HepG2 (cell line): ENCODE results near the gene RGL3. TPM values are rescaled to one million over a fixed set of nuclear protein-coding genes. Genes with fewer than 3 reads are reported as not detected.

Experiments used
- ATAC-seq: fragments of 200-7000 bp; cut with Tn5 transposase; 3 replicates; pipeline ENCODE4 v1.9.1; 2020; ENCODE audit warnings: mild to moderate bottlenecking, moderate library complexity
- BruUV-seq: library from RNA; stranded (reverse); fragments of 400-500 nt; replicated peaks from 2 replicates; lab custom pipeline; 2021; lab: Mats Ljungman, UMichigan
- CTCF ChIA-PET: fragments of 300-600 bp; formaldehyde crosslinking; extraction: SDS; loops from one replicate; lab custom pipeline; 2021; ENCODE audit warnings: low total read pairs, inconsistent platforms, low intra/inter-chr PET ratio; lab: Yijun Ruan, JAX
- POLR2A ChIA-PET: fragments of 350-600 bp; sonication (Branson Sonifier 250); formaldehyde crosslinking; loops from one replicate; lab custom pipeline; 2020; ENCODE audit warnings: antibody characterized with exemption, inconsistent platforms; lab: Yijun Ruan, JAX
- DNase-seq: peaks from one replicate; pipeline ENCODE4 v3.0.0-alpha.2; 2015; ENCODE audit warnings: low spot score
- FAIRE-seq: peaks from 3 replicates; lab custom pipeline; 2011; peaks lifted over from hg19 to GRCh38; lab: Jason Lieb, UNC
- H2AFZ ChIP-seq: one replicate; pipeline ENCODE4 v1.6.1; 2011; ENCODE audit warnings: low read length, inconsistent platforms
- H3K27ac ChIP-seq: fragments of 300-600 bp; 3 replicates; pipeline ENCODE4 v1.8.0; 2011; ENCODE audit warnings: mixed run types, mild to moderate bottlenecking, mixed read lengths, low read length, inconsistent platforms; ENCODE audit not compliant: insufficient read depth; ENCODE audit errors: extremely low read length
- H3K27me3 ChIP-seq, 2 experiments: fragments of 200-600 bp in 1 of 2; 2 replicates in 1 of 2; 3 replicates in 1 of 2; pipeline versions ENCODE4 v1.6.0 to v1.8.0; 2011; ENCODE audit warnings: low read length in 2 of 2, mild to moderate bottlenecking in 2 of 2, moderate library complexity in 2 of 2, inconsistent platforms in 1 of 2; ENCODE audit not compliant: insufficient read depth in 2 of 2, control insufficient read depth in 1 of 2
- H3K36me3 ChIP-seq, 2 experiments: fragments of 200-600 bp in 1 of 2; replicated peaks in 1 of 2; 2 replicates in 1 of 2; 3 replicates in 1 of 2; pipeline versions ENCODE4 v1.5.1 to v1.8.0; 2011; ENCODE audit warnings: low read length in 2 of 2, inconsistent platforms in 1 of 2; ENCODE audit not compliant: insufficient read depth in 2 of 2, control insufficient read depth in 1 of 2
- H3K4me1 ChIP-seq: 2 replicates; pipeline ENCODE4 v1.5.1; 2012; ENCODE audit warnings: low read length, inconsistent platforms; ENCODE audit not compliant: insufficient read depth
- H3K4me2 ChIP-seq: 2 replicates; pipeline ENCODE4 v1.6.0; 2011; ENCODE audit warnings: low read depth, low read length, inconsistent platforms
- H3K4me3 ChIP-seq, 3 experiments: fragments of 200-600 bp in 1 of 3; sonication (generic), shearing (Covaris generic) in 1 of 3; replicated peaks in 1 of 3; 2 replicates each; pipeline ENCODE4 v1.5.1; 2011 to 2016; ENCODE audit warnings: low read length in 3 of 3, inconsistent platforms in 2 of 3, low read depth in 2 of 3, mild to moderate bottlenecking in 2 of 3, control low read depth in 1 of 3, mixed read lengths in 1 of 3; ENCODE audit not compliant: insufficient read depth in 1 of 3
- H3K79me2 ChIP-seq: one replicate; pipeline ENCODE4 v1.6.1; 2011; ENCODE audit warnings: low read length, inconsistent platforms; ENCODE audit not compliant: insufficient read depth
- H3K9ac ChIP-seq: 2 replicates; pipeline ENCODE4 v1.6.0; 2011; ENCODE audit warnings: mild to moderate bottlenecking, low read depth, low read length, inconsistent platforms; ENCODE audit not compliant: insufficient read depth
- H3K9me3 ChIP-seq: 2 replicates; pipeline ENCODE4 v1.5.1; 2012; ENCODE audit warnings: mild to moderate bottlenecking, low read length
- H4K20me1 ChIP-seq: 2 replicates; pipeline ENCODE4 v1.6.0; 2011; ENCODE audit warnings: inconsistent platforms, mild to moderate bottlenecking, low read length, moderate library complexity; ENCODE audit not compliant: insufficient read depth
- HNRNPK ChIP-seq: fragments of 200-400 bp; formaldehyde crosslinking; IDR thresholded peaks from 2 replicates; pipeline ENCODE4 v1.6.1; 2018; ENCODE audit warnings: low read length, low read depth, moderate library complexity, mild to moderate bottlenecking; ENCODE audit not compliant: poor library complexity, severe bottlenecking
- KLF15 ChIP-seq: sonication (generic); formaldehyde crosslinking; IDR thresholded peaks from 2 replicates; pipeline ENCODE4 v1.8.1; 2023; ENCODE audit warnings: borderline replicate concordance, mild to moderate bottlenecking, inconsistent platforms, missing genetic modification reagents, mixed read lengths
- NFYB ChIP-seq: sonication (generic); formaldehyde crosslinking; IDR thresholded peaks from 2 replicates; pipeline ENCODE4 v1.4.0; 2020; ENCODE audit warnings: missing genetic modification reagents
- NFYC ChIP-seq: IDR thresholded peaks from 2 replicates; pipeline ENCODE4 v1.6.1; 2016; ENCODE audit warnings: missing genetic modification reagents, missing compliant biosample characterization
- SP140L ChIP-seq: sonication (generic); formaldehyde crosslinking; IDR thresholded peaks from 2 replicates; pipeline ENCODE4 v1.4.0; 2020; ENCODE audit warnings: missing genetic modification reagents, borderline replicate concordance
- TARDBP ChIP-seq: sonication (generic); formaldehyde crosslinking; IDR thresholded peaks from 2 replicates; pipeline ENCODE4 v1.8.0; 2022; ENCODE audit warnings: mild to moderate bottlenecking, missing genetic modification reagents
- U2AF1 ChIP-seq: fragments of 200-400 bp; formaldehyde crosslinking; optimal IDR thresholded peaks from 2 replicates; pipeline ENCODE3; 2017; ENCODE audit warnings: mild to moderate bottlenecking, low read depth, low read length
- XBP1 ChIP-seq: sonication (generic); formaldehyde crosslinking; IDR thresholded peaks from 2 replicates; pipeline ENCODE4 v1.5.0; 2020; ENCODE audit warnings: missing genetic modification reagents
- ZMYM4 ChIP-seq: sonication (generic); formaldehyde crosslinking; IDR thresholded peaks from 2 replicates; pipeline ENCODE4 v1.8.1; 2023; ENCODE audit warnings: mild to moderate bottlenecking, missing genetic modification reagents
- ZNF614 ChIP-seq: IDR thresholded peaks from 2 replicates; pipeline ENCODE4 v1.6.1; 2018; ENCODE audit warnings: missing biosample characterization, missing genetic modification reagents, inconsistent platforms, borderline replicate concordance
- ZNF761 ChIP-seq: sonication (generic); formaldehyde crosslinking; conservative IDR thresholded peaks from 2 replicates; pipeline ENCODE4 v1.4.0; 2020; ENCODE audit warnings: mild to moderate bottlenecking, missing genetic modification reagents
- WGBS: methylation state at CpG from one replicate; pipeline ENCODE4 v1.1.6; 2017; ENCODE audit warnings: low lambda C conversion rate; 5-methylcytosine and 5-hydroxymethylcytosine counted together
- in situ Hi-C: cut with HindIII; loops from 2 replicates; pipeline ENCODE4 v1.10.0; 2017; ENCODE audit warnings: low pct_unique_long_range_greater_than_20kb; ENCODE audit not compliant: extremely low pct_ligation_motif_present
- intact Hi-C: fragments of 100-400 bp; cut with micrococcal nuclease; formaldehyde crosslinking; loops from one replicate; pipeline ENCODE4 v1.10.0; 2022; ENCODE audit not compliant: unreplicated experiment
- polyA plus RNA-seq, 8 experiments: library from polyadenylated mRNA; depleted of rRNA in 3 of 8; stranded (reverse) in 7 of 8; unstranded in 1 of 8; fragments of >200 nt; fragmentation: Illumina TruSeq in 4 of 8; extraction: Trizol in 4 of 8; gene quantifications; 2 replicates each; pipeline versions ENCODE4 v1.2.1 to v1.2.3, GENCODE V29; 2011 to 2016; ENCODE audit warnings: low read depth in 4 of 8, missing spikeins in 1 of 8, mixed read lengths in 1 of 8; ENCODE audit not compliant: insufficient read depth in 1 of 8
- total RNA-seq, 5 experiments: library from RNA; depleted of rRNA; stranded (reverse); fragments of >200 nt; fragmentation: Illumina TruSeq; extraction: Trizol; gene quantifications; 2 replicates each; pipeline ENCODE4 v1.2.3, GENCODE V29; 2016; ENCODE audit warnings: low read depth in 1 of 5
- TF ChIP-seq, protein P1 (sequence below): sonication (generic); formaldehyde crosslinking; IDR thresholded peaks from 2 replicates; pipeline ENCODE4 v1.4.0; 2020; ENCODE audit warnings: mild to moderate bottlenecking, missing genetic modification reagents
- TF ChIP-seq, protein P2 (sequence below): sonication (generic); formaldehyde crosslinking; IDR thresholded peaks from 2 replicates; pipeline ENCODE4 v1.8.0; 2022; ENCODE audit warnings: mild to moderate bottlenecking, missing genetic modification reagents, borderline replicate concordance
- TF ChIP-seq, protein P3 (sequence below): sonication (generic); formaldehyde crosslinking; IDR thresholded peaks from 2 replicates; pipeline ENCODE4 v1.5.0; 2020; ENCODE audit warnings: mild to moderate bottlenecking, missing genetic modification reagents

The RGL3 gene
- total and polyA plus RNA-seq, 2 of the 13 experiments (the other 11 are each of a cell fraction or from before 2014, with no cell fraction given) = 4.2 to 7.6 TPM

DNA sequence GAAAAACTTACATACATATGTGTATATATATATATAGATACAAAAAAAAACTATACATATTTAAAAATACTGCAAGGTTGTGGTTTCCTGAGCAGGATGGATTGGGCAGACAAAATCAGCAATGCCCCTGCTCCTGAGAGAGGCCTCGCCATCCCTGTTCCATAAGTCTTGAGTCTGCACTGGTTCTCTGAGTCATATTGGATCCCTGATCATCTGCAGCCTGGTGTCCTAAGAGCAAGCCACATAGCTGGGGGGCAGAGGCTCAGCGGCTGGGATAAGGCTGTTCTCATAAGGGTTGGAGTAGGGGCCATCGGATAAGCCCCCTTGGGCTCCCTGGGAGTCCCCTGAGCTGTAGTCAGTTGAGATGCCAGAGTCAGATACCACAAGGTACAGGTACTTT is 41.4 kb downstream of the RGL3 start:
- Histone ChIP-seq H3K4me2 (no peak overlapping the region), H3K36me3 (no peaks in the 10 kb centered on the region), H3K9me3 (no peaks in the 10 kb centered on the region), H3K79me2 (peaks cover 12% of the 10 kb centered on the region), H3K27me3 (no peaks in the 10 kb centered on the region; a peak in 1 of 5 replicates), H2AFZ (no peak overlapping the region), H3K4me1 (peaks cover 52% of the 10 kb centered on the region), H4K20me1 (no peaks in the 10 kb centered on the region)
- intact Hi-C loops = loop anchor here (1.0 to 2.0 kb wide), 2 partner anchors 69 to 105 kb away; no protein-coding TSS in a partner anchor
- no TSS peak for BruUV-seq
- WGBS = 100% methylated on average over 2 of the region's 3 CpGs
- no peak for DNase-seq
- CTCF ChIA-PET = interaction anchor here (0.8 to 2.1 kb wide), 2 partner anchors 63 to 69 kb away, joined by 3 to 10 read pairs; no protein-coding TSS in a partner anchor
- POLR2A ChIA-PET = interaction anchor here (1.1 to 1.3 kb wide), 2 partner anchors 32 to 58 kb away, joined by 3 read pairs; partner anchors contain the start of genes CCDC159, ODAD3, PRKCSH and TMEM205
- TF ChIP-seq TARDBP = 0 out of 2 replicates have a peak, but pooled peaks have one; percentile 19
- no peak for TF ChIP-seq XBP1 (CRISPR knock-in tag)
- TF ChIP-seq, all 625 proteins: peak for 1
- H3K4me3 ChIP-seq = no peak overlapping the region
- no peak overlapping the region for H3K27ac ChIP-seq
- H3K9ac ChIP-seq = no peak overlapping the region
- in situ Hi-C loops = no loop called here
- ATAC-seq = no peak
- FAIRE-seq = no peak

DNA sequence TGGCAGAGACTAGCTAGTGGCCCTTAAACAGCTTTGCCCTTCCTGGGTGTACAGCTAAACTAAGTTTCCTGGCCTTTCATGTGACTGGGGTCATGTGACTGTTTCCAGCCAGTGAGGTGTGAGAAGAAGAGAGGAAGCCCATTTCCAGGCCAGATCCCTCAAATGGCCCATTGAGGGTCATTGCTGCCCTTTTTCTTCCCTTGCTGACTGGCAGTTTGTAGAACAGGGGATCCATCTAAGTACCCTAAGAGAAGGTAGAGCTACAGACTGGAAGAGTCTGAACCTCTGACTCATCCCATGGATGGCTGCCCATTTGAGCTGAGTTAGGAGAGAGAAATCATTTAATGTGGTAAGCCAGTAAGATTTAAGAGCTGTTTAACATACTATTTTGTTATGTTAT is 41.9 kb downstream of the RGL3 start:
- ChIA-PET CTCF (no interaction called here), POLR2A (interaction anchor here (0.7 to 1.4 kb wide), 7 partner anchors 31 to 436 kb away, joined by 3 to 6 read pairs (median 3); partner anchors contain the start of genes ANGPTL8, CCDC159, ODAD3 and PRKCSH)
- no peak for FAIRE-seq
- intact Hi-C loops = no loop called here
- Histone ChIP-seq H3K9me3 (no peaks in the 10 kb centered on the region), H4K20me1 (no peaks in the 10 kb centered on the region), H3K27ac (no peak overlapping the region), H3K4me1 (peaks cover 52% of the 10 kb centered on the region), H3K79me2 (peaks cover 12% of the 10 kb centered on the region), H3K4me3 (no peak overlapping the region), H3K4me2 (peak overlapping the region; percentile 13; the same call in 1 of the 2 replicates), H3K27me3 (no peaks in the 10 kb centered on the region; a peak in 1 of 5 replicates), H3K36me3 (no peaks in the 10 kb centered on the region), H2AFZ (no peak overlapping the region), H3K9ac (no peak overlapping the region)
- no peak for ATAC-seq
- in situ Hi-C loops = no loop called here
- no TSS peak for BruUV-seq
- DNase-seq = no peak
- TF ChIP-seq KLF15 (CRISPR knock-in tag) = no peak
- TF ChIP-seq, protein P1, sequence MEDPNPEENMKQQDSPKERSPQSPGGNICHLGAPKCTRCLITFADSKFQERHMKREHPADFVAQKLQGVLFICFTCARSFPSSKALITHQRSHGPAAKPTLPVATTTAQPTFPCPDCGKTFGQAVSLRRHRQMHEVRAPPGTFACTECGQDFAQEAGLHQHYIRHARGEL (CRISPR knock-in tag) = no peak
- no peak for TF ChIP-seq SP140L (CRISPR knock-in tag)
- 0 out of 2 replicates have a peak, but pooled peaks have one; percentile 11 for TF ChIP-seq ZMYM4
- TF ChIP-seq, protein P2, sequence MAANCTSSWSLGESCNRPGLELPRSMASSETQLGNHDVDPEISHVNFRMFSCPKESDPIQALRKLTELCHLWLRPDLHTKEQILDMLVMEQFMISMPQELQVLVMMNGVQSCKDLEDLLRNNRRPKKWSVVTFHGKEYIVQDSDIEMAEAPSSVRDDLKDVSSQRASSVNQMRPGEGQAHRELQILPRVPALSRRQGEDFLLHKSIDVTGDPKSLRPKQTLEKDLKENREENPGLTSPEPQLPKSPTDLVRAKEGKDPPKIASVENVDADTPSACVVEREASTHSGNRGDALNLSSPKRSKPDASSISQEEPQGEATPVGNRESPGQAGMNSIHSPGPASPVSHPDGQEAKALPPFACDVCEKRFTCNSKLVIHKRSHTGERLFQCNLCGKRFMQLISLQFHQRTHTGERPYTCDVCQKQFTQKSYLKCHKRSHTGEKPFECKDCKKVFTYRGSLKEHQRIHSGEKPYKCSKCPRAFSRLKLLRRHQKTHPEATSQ (CRISPR knock-in tag) = no peak
- no peak for TF ChIP-seq ZNF761
- peak; percentile 62 for TF ChIP-seq NFYB (CRISPR knock-in tag)
- TF ChIP-seq U2AF1 = no peak
- TF ChIP-seq, protein P3, sequence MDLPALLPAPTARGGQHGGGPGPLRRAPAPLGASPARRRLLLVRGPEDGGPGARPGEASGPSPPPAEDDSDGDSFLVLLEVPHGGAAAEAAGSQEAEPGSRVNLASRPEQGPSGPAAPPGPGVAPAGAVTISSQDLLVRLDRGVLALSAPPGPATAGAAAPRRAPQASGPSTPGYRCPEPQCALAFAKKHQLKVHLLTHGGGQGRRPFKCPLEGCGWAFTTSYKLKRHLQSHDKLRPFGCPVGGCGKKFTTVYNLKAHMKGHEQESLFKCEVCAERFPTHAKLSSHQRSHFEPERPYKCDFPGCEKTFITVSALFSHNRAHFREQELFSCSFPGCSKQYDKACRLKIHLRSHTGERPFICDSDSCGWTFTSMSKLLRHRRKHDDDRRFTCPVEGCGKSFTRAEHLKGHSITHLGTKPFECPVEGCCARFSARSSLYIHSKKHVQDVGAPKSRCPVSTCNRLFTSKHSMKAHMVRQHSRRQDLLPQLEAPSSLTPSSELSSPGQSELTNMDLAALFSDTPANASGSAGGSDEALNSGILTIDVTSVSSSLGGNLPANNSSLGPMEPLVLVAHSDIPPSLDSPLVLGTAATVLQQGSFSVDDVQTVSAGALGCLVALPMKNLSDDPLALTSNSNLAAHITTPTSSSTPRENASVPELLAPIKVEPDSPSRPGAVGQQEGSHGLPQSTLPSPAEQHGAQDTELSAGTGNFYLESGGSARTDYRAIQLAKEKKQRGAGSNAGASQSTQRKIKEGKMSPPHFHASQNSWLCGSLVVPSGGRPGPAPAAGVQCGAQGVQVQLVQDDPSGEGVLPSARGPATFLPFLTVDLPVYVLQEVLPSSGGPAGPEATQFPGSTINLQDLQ (CRISPR knock-in tag) = no peak
- peak; percentile 70 for TF ChIP-seq NFYC
- TF ChIP-seq HNRNPK = no peak
- TF ChIP-seq ZNF614 (CRISPR knock-in tag) = no peak
